T-cell (primary cell): ENCODE data around the gene INPP4A. TPM values are rescaled to one million over a fixed set of nuclear protein-coding genes. Genes with fewer than 3 reads are reported as not detected.
A peak's percentile ranks its signal among the peaks of the same experiment; 100 is the strongest.
"Not testable (repeated sequence)": the region's sequence is repeated elsewhere in the genome, so short reads cannot be mapped to it uniquely, and the experiment has no call there.

Experiments used
- ATAC-seq, 4 experiments: fragments of 200-7000 bp in 3 of 4; fragments of 150-1000 bp in 1 of 4; cut with Tn5 transposase; replicated peaks in 1 of 4; 1 replicate in 3 of 4; 2 replicates in 1 of 4; pipeline ENCODE4 v1.10.0; 2021; ENCODE audit warnings: moderate library complexity in 3 of 4, mild to moderate bottlenecking in 2 of 4, moderate number of reproducible peaks in 1 of 4
- CTCF ChIA-PET, 2 donors: fragments of 300-600 bp; sonication (Branson Sonifier 250); formaldehyde crosslinking; loops; one replicate each; lab custom pipeline; 2022; ENCODE audit warnings: antibody characterized with exemption in 2 of 2; lab: Charles Lee
- POLR2A ChIA-PET, 2 donors: fragments of 300-600 bp; sonication (Branson Sonifier 250); formaldehyde crosslinking; loops; one replicate each; lab custom pipeline; 2022; ENCODE audit warnings: antibody characterized with exemption in 2 of 2; lab: Charles Lee
- DNase-seq, 35 experiments: peaks; one replicate each; pipeline versions ENCODE4 v3.0.0 to v3.0.0-alpha.2; 2013 to 2023
- H3K27ac ChIP-seq: one replicate; pipeline ENCODE4 v1.5.1; 2013; ENCODE audit warnings: low read length
- H3K27me3 ChIP-seq, 2 experiments: replicated peaks in 1 of 2; 1 replicate in 1 of 2; 2 replicates in 1 of 2; pipeline versions ENCODE4 v1.6.1 to v1.7.0; 2013; ENCODE audit warnings: low read length in 1 of 2, mixed read lengths in 1 of 2; ENCODE audit not compliant: control insufficient read depth in 2 of 2, insufficient read depth in 2 of 2; ENCODE audit errors: extremely low read depth in 1 of 2
- H3K36me3 ChIP-seq, 2 donors: 1 replicate in 1 of 2; 2 replicates in 1 of 2; pipeline versions ENCODE4 v1.6.1 to v1.7.0; 2013; ENCODE audit warnings: low read length in 1 of 2; ENCODE audit not compliant: control insufficient read depth in 2 of 2, insufficient read depth in 1 of 2; ENCODE audit errors: extremely low read depth in 1 of 2
- H3K4me1 ChIP-seq, 2 experiments: 1 replicate in 1 of 2; 2 replicates in 1 of 2; pipeline versions ENCODE4 v1.6.1 to v1.7.0; 2013; ENCODE audit warnings: low read length in 2 of 2, mixed read lengths in 1 of 2; ENCODE audit not compliant: insufficient read depth in 2 of 2, control insufficient read depth in 1 of 2; ENCODE audit errors: extremely low read depth in 1 of 2
- H3K4me3 ChIP-seq, 2 donors: 1 replicate in 1 of 2; 2 replicates in 1 of 2; pipeline versions ENCODE4 v1.5.1 to v1.7.0; 2013; ENCODE audit warnings: mild to moderate bottlenecking in 2 of 2, low read length in 1 of 2, moderate library complexity in 1 of 2; ENCODE audit not compliant: control insufficient read depth in 1 of 2; ENCODE audit errors: extremely low read depth in 1 of 2
- H3K9me3 ChIP-seq: 2 replicates; pipeline ENCODE4 v1.7.0; 2013
- H3K27ac Mint-ChIP-seq, 2 donors: one replicate each; pipeline ENCODE4 v1.8.0; 2020 to 2021; ENCODE audit warnings: mild to moderate bottlenecking in 2 of 2, mixed read lengths in 2 of 2
- H3K27me3 Mint-ChIP-seq, 2 donors: one replicate each; pipeline ENCODE4 v1.8.0; 2021 to 2022; ENCODE audit warnings: mixed read lengths in 2 of 2
- H3K36me3 Mint-ChIP-seq: one replicate; pipeline ENCODE4 v1.8.0; 2021; ENCODE audit warnings: mixed read lengths
- H3K4me1 Mint-ChIP-seq, 3 donors: one replicate each; pipeline ENCODE4 v1.8.0; 2020 to 2022; ENCODE audit warnings: mixed read lengths in 3 of 3, mild to moderate bottlenecking in 1 of 3
- H3K4me3 Mint-ChIP-seq, 3 donors: one replicate each; pipeline ENCODE4 v1.8.0; 2020 to 2022; ENCODE audit warnings: mild to moderate bottlenecking in 3 of 3, mixed read lengths in 3 of 3, moderate library complexity in 3 of 3
- H3K9me3 Mint-ChIP-seq, 3 donors: one replicate each; pipeline ENCODE4 v1.8.0; 2020 to 2022; ENCODE audit warnings: mixed read lengths in 3 of 3
- WGBS: methylation state at CpG from one replicate; pipeline ENCODE4 v1.1.5; 2013; ENCODE audit warnings: missing lambda C conversion rate; ENCODE audit not compliant: insufficient coverage; 5-methylcytosine and 5-hydroxymethylcytosine counted together
- total RNA-seq, 35 experiments: library from RNA in 6 of 35; stranded (reverse) in 6 of 35; fragments of 120-200 nt in 1 of 35; gene quantifications; one replicate each; pipeline versions ENCODE4 v1.2.1 to v1.2.4 and lab custom pipeline; 2013 to 2026

Gene INPP4A
- total RNA-seq, 5 donors from 2014 or later (not counting 1 experiment from before 2014, with no cell fraction given), result 126 to 153 (median 136) TPM

GRCh38 chr2:98586551-98587140 is 142.0 kb downstream of the INPP4A start:
- no peaks in the 10 kb centered on the region for H3K9me3 Mint-ChIP-seq
- Histone ChIP-seq H3K27me3 (no peaks in the 10 kb centered on the region), H3K27ac (no peak overlapping the region), H3K4me1 (peaks cover 0 to 3% of the 10 kb centered on the region in 2 experiments), H3K9me3 (no peaks in the 10 kb centered on the region), H3K4me3 (no peak overlapping the region), H3K36me3 (peaks cover 18 to 86% of the 10 kb centered on the region in 2 donors)
- H3K36me3 Mint-ChIP-seq, result peaks cover 55% of the 10 kb centered on the region
- WGBS, result 100% methylated on average over 4 of the region's 6 CpGs
- H3K27ac Mint-ChIP-seq, result no peak overlapping the region
- DNase-seq (no peak), ATAC-seq (peak in 1 of 4 experiments; percentile 16)
- H3K4me1 Mint-ChIP-seq, result peaks cover 7 to 26% (median 9%) of the 10 kb centered on the region in 3 donors
- ChIA-PET CTCF (interaction anchor here in 1 of 2 donors (0.6 kb wide), 1 partner anchor 29 kb away, joined by 3 read pairs; no protein-coding TSS in a partner anchor), POLR2A (interaction anchor here in 1 of 2 donors (0.6 kb wide), 1 partner anchor 118 kb away, joined by 3 read pairs; no protein-coding TSS in a partner anchor)
- H3K27me3 Mint-ChIP-seq, result no peaks in the 10 kb centered on the region
- H3K4me3 Mint-ChIP-seq, result no peak overlapping the region

- ChIA-PET CTCF (no interaction called here), POLR2A (no interaction called here)
- WGBS, result 55% methylated on average over 2 of the region's 4 CpGs
- peaks cover 0 to 3% of the 10 kb centered on the region in 2 experiments for H3K4me1 ChIP-seq
- H3K4me3 Mint-ChIP-seq, result no peak overlapping the region
- H3K9me3 ChIP-seq, result no peaks in the 10 kb centered on the region
- peaks cover 57% of the 10 kb centered on the region for H3K36me3 Mint-ChIP-seq
- ATAC-seq, result peak in 3 of 4 experiments; percentile 37 to 52 (median 43)
- H3K27me3 ChIP-seq, result no peaks in the 10 kb centered on the region
- H3K9me3 Mint-ChIP-seq, result peaks cover 3 to 7% (median 3%) of the 10 kb centered on the region in 3 donors
- H3K4me3 ChIP-seq, result no peak overlapping the region
- H3K27ac Mint-ChIP-seq, result peak overlapping the region; percentile 80
- DNase-seq, result no peak
- no peaks in the 10 kb centered on the region for H3K27me3 Mint-ChIP-seq
- peaks cover 15 to 84% of the 10 kb centered on the region in 2 donors for H3K36me3 ChIP-seq
- H3K27ac ChIP-seq, result peak overlapping the region; percentile 21
- peaks cover 7 to 26% (median 10%) of the 10 kb centered on the region in 3 donors for H3K4me1 Mint-ChIP-seq
Measured at GRCh38 chr2:98588880-98589431, 144.3 kb downstream of the INPP4A start.

GRCh38 chr2:98589489-98589888 is 144.8 kb downstream of the INPP4A start:
- Mint-ChIP-seq H3K36me3 (peaks cover 59% of the 10 kb centered on the region), H3K4me3 (no peak overlapping the region), H3K9me3 (peaks cover 4 to 9% (median 4%) of the 10 kb centered on the region in 3 donors), H3K27ac (peak overlapping the region in 1 of 2 donors; percentile 55), H3K4me1 (peaks cover 7 to 26% (median 11%) of the 10 kb centered on the region in 3 donors), H3K27me3 (no peaks in the 10 kb centered on the region)
- Histone ChIP-seq H3K27ac (no peak overlapping the region), H3K27me3 (no peaks in the 10 kb centered on the region), H3K4me1 (peaks cover 0 to 3% of the 10 kb centered on the region in 2 experiments), H3K9me3 (no peaks in the 10 kb centered on the region), H3K4me3 (no peak overlapping the region), H3K36me3 (peaks cover 13 to 80% of the 10 kb centered on the region in 2 donors)
- ChIA-PET CTCF (no interaction called here), POLR2A (no interaction called here)
- DNase-seq (no peak), ATAC-seq (no peak)
- WGBS, result 100% methylated on average over 2 of the region's 4 CpGs

GRCh38 chr2:98592565-98592964 is 147.9 kb downstream of the INPP4A start:
- POLR2A ChIA-PET, result interaction anchor here in 1 of 2 donors (0.7 kb wide), 1 partner anchor 768 kb away, joined by 3 read pairs; no protein-coding TSS in a partner anchor
- no peaks in the 10 kb centered on the region for H3K27me3 ChIP-seq
- peaks cover 4 to 9% (median 4%) of the 10 kb centered on the region in 3 donors for H3K9me3 Mint-ChIP-seq
- DNase-seq, result no peak
- 97% methylated on average over 7 of the region's 8 CpGs for WGBS
- no peak overlapping the region for H3K4me3 ChIP-seq
- no peak overlapping the region for H3K4me3 Mint-ChIP-seq
- no peak overlapping the region for H3K27ac ChIP-seq
- peaks cover 7 to 58% of the 10 kb centered on the region in 2 donors for H3K36me3 ChIP-seq
- no peak for ATAC-seq
- H3K27ac Mint-ChIP-seq, result no peak overlapping the region
- CTCF ChIA-PET, result no interaction called here
- peaks cover 0 to 3% of the 10 kb centered on the region in 2 experiments for H3K4me1 ChIP-seq
- no peaks in the 10 kb centered on the region for H3K9me3 ChIP-seq
- peaks cover 13 to 21% (median 16%) of the 10 kb centered on the region in 3 donors for H3K4me1 Mint-ChIP-seq
- peaks cover 54% of the 10 kb centered on the region for H3K36me3 Mint-ChIP-seq
- H3K27me3 Mint-ChIP-seq, result no peaks in the 10 kb centered on the region

GRCh38 chr2:98594665-98595064 is 150.0 kb downstream of the INPP4A start:
- H3K36me3 ChIP-seq, result peaks cover 7 to 57% of the 10 kb centered on the region in 2 donors
- ATAC-seq, H3K4me3 Mint-ChIP-seq, H3K4me1 ChIP-seq, H3K27ac ChIP-seq, H3K9me3 Mint-ChIP-seq, CTCF ChIA-PET, H3K27me3 Mint-ChIP-seq, H3K4me3 ChIP-seq, H3K27me3 ChIP-seq, DNase-seq, H3K9me3 ChIP-seq, POLR2A ChIA-PET: not testable (repeated sequence)
- no CpG with 5 or more reads among the region's 4 CpGs for WGBS
- Mint-ChIP-seq H3K36me3 (peaks cover 55% of the 10 kb centered on the region), H3K4me1 (peaks cover 9 to 19% (median 11%) of the 10 kb centered on the region in 3 donors), H3K27ac (peak overlapping the region in 1 of 2 donors; percentile 43)

GRCh38 chr2:98598781-98599428 is 154.2 kb downstream of the INPP4A start:
- H3K27me3 ChIP-seq, result no peaks in the 10 kb centered on the region
- peaks cover 10 to 14% (median 10%) of the 10 kb centered on the region in 3 donors for H3K4me1 Mint-ChIP-seq
- H3K4me3 Mint-ChIP-seq, result no peak overlapping the region
- H3K27me3 Mint-ChIP-seq, result no peaks in the 10 kb centered on the region
- ChIA-PET CTCF (interaction anchor here (0.6 to 1.2 kb wide), 3 partner anchors 19 to 57 kb away, joined by 3 read pairs; no protein-coding TSS in a partner anchor), POLR2A (no interaction called here)
- no CpG with 5 or more reads among the region's 1 CpG for WGBS
- H3K9me3 Mint-ChIP-seq, result peaks cover under 1 to 2% (median 2%) of the 10 kb centered on the region in 3 donors
- H3K9me3 ChIP-seq, result no peaks in the 10 kb centered on the region
- H3K4me3 ChIP-seq, result no peak overlapping the region
- peaks cover 0 to 49% of the 10 kb centered on the region in 2 donors for H3K36me3 ChIP-seq
- ATAC-seq (no peak), DNase-seq (no peak)
- H3K4me1 ChIP-seq, result no peaks in the 10 kb centered on the region
- no peak overlapping the region for H3K27ac ChIP-seq
- peaks cover 35% of the 10 kb centered on the region for H3K36me3 Mint-ChIP-seq
- H3K27ac Mint-ChIP-seq, result peak overlapping the region; percentile 24 to 62
